Effector memory CD8-positive, alpha-beta T cell (primary cell): ENCODE measurements around the gene MEG3.

Experiments used
- ATAC-seq: fragments of 150-1000 bp; cut with Tn5 transposase; replicated peaks from 2 replicates; pipeline ENCODE4 v1.10.0; 2021; ENCODE audit warnings: mild to moderate bottlenecking, moderate library complexity
- DNase-seq, 3 experiments: peaks; one replicate each; pipeline ENCODE4 v3.0.0; 2021
- H3K27ac Mint-ChIP-seq, 2 donors: one replicate each; pipeline ENCODE4 v1.8.0; 2022; ENCODE audit warnings: mild to moderate bottlenecking in 2 of 2, mixed read lengths in 2 of 2, moderate library complexity in 2 of 2
- H3K27me3 Mint-ChIP-seq, 2 donors: one replicate each; pipeline ENCODE4 v1.8.0; 2022; ENCODE audit warnings: mixed read lengths in 2 of 2
- H3K36me3 Mint-ChIP-seq: one replicate; pipeline ENCODE4 v1.8.0; 2022; ENCODE audit warnings: mild to moderate bottlenecking, moderate library complexity, mixed read lengths; ENCODE audit not compliant: insufficient read depth
- H3K4me1 Mint-ChIP-seq, 2 donors: one replicate each; pipeline ENCODE4 v1.8.0; 2022; ENCODE audit warnings: low read depth in 2 of 2, mixed read lengths in 2 of 2
- H3K4me3 Mint-ChIP-seq, 2 donors: one replicate each; pipeline ENCODE4 v1.8.0; 2022; ENCODE audit warnings: mild to moderate bottlenecking in 2 of 2, mixed read lengths in 2 of 2, moderate library complexity in 2 of 2
- H3K9me3 Mint-ChIP-seq, 2 donors: one replicate each; pipeline ENCODE4 v1.8.0; 2022; ENCODE audit warnings: mixed read lengths in 2 of 2

The MEG3 gene

GRCh38 chr14:100836941-100837804, 11.3 kb downstream of the MEG3 start:
- ATAC-seq (no peak), DNase-seq (no peak)
- Mint-ChIP-seq H3K4me3 (no peak overlapping the region), H3K36me3 (no peaks in the 10 kb centered on the region), H3K4me1 (no peaks in the 10 kb centered on the region), H3K27ac (peak overlapping the region in 1 of 2 donors; percentile 44), H3K9me3 (no peaks in the 10 kb centered on the region), H3K27me3 (peaks cover 29 to 82% of the 10 kb centered on the region in 2 donors)

- peak overlapping the region in 1 of 2 donors; percentile 44 for H3K27ac Mint-ChIP-seq
- ATAC-seq (no peak), DNase-seq (no peak)
- no peaks in the 10 kb centered on the region for H3K4me1 Mint-ChIP-seq
- H3K36me3 Mint-ChIP-seq = no peaks in the 10 kb centered on the region
- no peak overlapping the region for H3K4me3 Mint-ChIP-seq
- H3K9me3 Mint-ChIP-seq = no peaks in the 10 kb centered on the region
- peaks cover 29 to 76% of the 10 kb centered on the region in 2 donors for H3K27me3 Mint-ChIP-seq
These were observed 12.0 kb downstream of the MEG3 start for GRCh38 chr14:100837805-100838350.

GRCh38 chr14:100838493-100839314, 12.8 kb downstream of the MEG3 start:
- H3K4me3 Mint-ChIP-seq = no peak overlapping the region
- no peaks in the 10 kb centered on the region for H3K9me3 Mint-ChIP-seq
- no peaks in the 10 kb centered on the region for H3K4me1 Mint-ChIP-seq
- DNase-seq (no peak), ATAC-seq (no peak)
- no peak overlapping the region for H3K27ac Mint-ChIP-seq
- no peaks in the 10 kb centered on the region for H3K36me3 Mint-ChIP-seq
- H3K27me3 Mint-ChIP-seq = peaks cover 25 to 68% of the 10 kb centered on the region in 2 donors

- Mint-ChIP-seq H3K27ac (no peak overlapping the region), H3K4me1 (no peaks in the 10 kb centered on the region), H3K27me3 (peaks cover 23 to 62% of the 10 kb centered on the region in 2 donors), H3K9me3 (no peaks in the 10 kb centered on the region), H3K4me3 (no peak overlapping the region), H3K36me3 (no peaks in the 10 kb centered on the region)
- DNase-seq = no peak
- no peak for ATAC-seq
These were observed 13.3 kb downstream of the MEG3 start for GRCh38 chr14:100839315-100839585.

GRCh38 chr14:100839681-100840111, 13.8 kb downstream of the MEG3 start:
- H3K4me1 Mint-ChIP-seq = no peaks in the 10 kb centered on the region
- no peaks in the 10 kb centered on the region for H3K9me3 Mint-ChIP-seq
- no peak overlapping the region for H3K4me3 Mint-ChIP-seq
- no peaks in the 10 kb centered on the region for H3K36me3 Mint-ChIP-seq
- DNase-seq = no peak
- H3K27me3 Mint-ChIP-seq = peaks cover 23 to 58% of the 10 kb centered on the region in 2 donors
- ATAC-seq = no peak
- no peak overlapping the region for H3K27ac Mint-ChIP-seq

- Mint-ChIP-seq H3K36me3 (no peaks in the 10 kb centered on the region), H3K9me3 (no peaks in the 10 kb centered on the region), H3K4me1 (no peaks in the 10 kb centered on the region), H3K27ac (no peak overlapping the region), H3K4me3 (no peak overlapping the region), H3K27me3 (peaks cover 19 to 50% of the 10 kb centered on the region in 2 donors)
- DNase-seq = no peak
- no peak for ATAC-seq
These were observed 14.6 kb downstream of the MEG3 start for GRCh38 chr14:100840286-100841065.

- Mint-ChIP-seq H3K4me1 (no peaks in the 10 kb centered on the region), H3K4me3 (no peak overlapping the region), H3K9me3 (no peaks in the 10 kb centered on the region), H3K36me3 (no peaks in the 10 kb centered on the region), H3K27ac (no peak overlapping the region), H3K27me3 (peaks cover 12 to 43% of the 10 kb centered on the region in 2 donors)
- ATAC-seq = no peak
- no peak for DNase-seq
These were observed 15.3 kb downstream of the MEG3 start for GRCh38 chr14:100841066-100841760.

- Mint-ChIP-seq H3K36me3 (no peaks in the 10 kb centered on the region), H3K4me3 (no peak overlapping the region), H3K4me1 (no peaks in the 10 kb centered on the region), H3K9me3 (no peaks in the 10 kb centered on the region), H3K27ac (no peak overlapping the region), H3K27me3 (peaks cover 5 to 36% of the 10 kb centered on the region in 2 donors)
- DNase-seq (no peak), ATAC-seq (no peak)
These were observed 16.0 kb downstream of the MEG3 start for GRCh38 chr14:100841761-100842403.

- Mint-ChIP-seq H3K4me3 (no peak overlapping the region), H3K36me3 (no peaks in the 10 kb centered on the region), H3K27ac (no peak overlapping the region), H3K4me1 (no peaks in the 10 kb centered on the region), H3K9me3 (no peaks in the 10 kb centered on the region), H3K27me3 (peaks cover 0 to 27% of the 10 kb centered on the region in 2 donors)
- DNase-seq (no peak), ATAC-seq (no peak)
These were observed 16.9 kb downstream of the MEG3 start for GRCh38 chr14:100842799-100843198.

- ATAC-seq = no peak
- Mint-ChIP-seq H3K9me3 (no peaks in the 10 kb centered on the region), H3K27me3 (peaks cover 0 to 14% of the 10 kb centered on the region in 2 donors)
These were observed 18.1 kb downstream of the MEG3 start for GRCh38 chr14:100844082-100844408.

GRCh38 chr14:100844421-100844820, 18.5 kb downstream of the MEG3 start:
- DNase-seq = no peak
- Mint-ChIP-seq H3K9me3 (no peaks in the 10 kb centered on the region), H3K27ac (no peak overlapping the region), H3K4me1 (no peaks in the 10 kb centered on the region), H3K27me3 (peaks cover 0 to 11% of the 10 kb centered on the region in 2 donors), H3K36me3 (no peaks in the 10 kb centered on the region), H3K4me3 (no peak overlapping the region)
- ATAC-seq = no peak

More at GRCh38 chr14:100844082-100844408, 18.1 kb downstream of the MEG3 start:
- Mint-ChIP-seq H3K4me1 (no peaks in the 10 kb centered on the region), H3K4me3 (no peak overlapping the region), H3K27ac (no peak overlapping the region), H3K36me3 (no peaks in the 10 kb centered on the region)
- DNase-seq = no peak

GRCh38 chr14:100844846-100845245, 18.9 kb downstream of the MEG3 start:
- Mint-ChIP-seq H3K27ac (no peak overlapping the region), H3K27me3 (peaks cover 0 to 7% of the 10 kb centered on the region in 2 donors), H3K4me1 (no peaks in the 10 kb centered on the region), H3K36me3 (no peaks in the 10 kb centered on the region), H3K4me3 (no peak overlapping the region), H3K9me3 (no peaks in the 10 kb centered on the region)
- no peak for DNase-seq
- ATAC-seq = no peak
